Naive thymus-derived CD4-positive, alpha-beta T cell (primary cell): ENCODE data around the gene IKZF1. TPM values are rescaled to one million over a fixed set of nuclear protein-coding genes. Genes with fewer than 3 reads are reported as not detected.

Experiments
- ATAC-seq: fragments of 150-1000 bp; cut with Tn5 transposase; 2 replicates; pipeline ENCODE4 v1.10.0; 2021; ENCODE audit warnings: mild to moderate bottlenecking, moderate library complexity
- CTCF ChIA-PET: fragments of 350-600 bp; sonication (Branson Sonifier 250); formaldehyde crosslinking; loops from one replicate; lab custom pipeline; 2021; ENCODE audit warnings: antibody characterized with exemption; lab: Charles Lee
- POLR2A ChIA-PET: fragments of 350-600 bp; sonication (Branson Sonifier 250); formaldehyde crosslinking; loops from one replicate; lab custom pipeline; 2021; ENCODE audit warnings: antibody characterized with exemption, inconsistent platforms; lab: Charles Lee
- DNase-seq, 9 donors: peaks; one replicate each; pipeline versions ENCODE4 v3.0.0 to v3.0.0-alpha.2; 2020 to 2022; ENCODE audit warnings: mixed read lengths in 1 of 9
- H3K27ac ChIP-seq: one replicate; pipeline ENCODE4 v1.7.0; 2013; ENCODE audit warnings: mild to moderate bottlenecking, low read depth, low read length, moderate library complexity
- H3K27me3 ChIP-seq, 2 donors: one replicate each; pipeline ENCODE4 v1.7.0; 2013; ENCODE audit warnings: low read length in 2 of 2, mild to moderate bottlenecking in 2 of 2, moderate library complexity in 2 of 2; ENCODE audit not compliant: control insufficient read depth in 2 of 2, insufficient read depth in 2 of 2
- H3K36me3 ChIP-seq, 3 experiments: 1 replicate in 2 of 3; 2 replicates in 1 of 3; pipeline ENCODE4 v1.7.0; 2013; ENCODE audit warnings: low read length in 3 of 3, mild to moderate bottlenecking in 3 of 3, moderate library complexity in 1 of 3; ENCODE audit not compliant: insufficient read depth in 3 of 3, control insufficient read depth in 2 of 3
- H3K4me1 ChIP-seq, 2 donors: one replicate each; pipeline ENCODE4 v1.7.0; 2013; ENCODE audit warnings: low read length in 2 of 2, mild to moderate bottlenecking in 2 of 2, moderate library complexity in 1 of 2; ENCODE audit not compliant: control insufficient read depth in 2 of 2, insufficient read depth in 2 of 2
- H3K4me3 ChIP-seq: 2 replicates; pipeline ENCODE4 v1.7.0; 2013; ENCODE audit warnings: mild to moderate bottlenecking, low read length
- H3K9me3 ChIP-seq, 3 experiments: 1 replicate in 2 of 3; 2 replicates in 1 of 3; pipeline ENCODE4 v1.7.0; 2013; ENCODE audit warnings: low read length in 3 of 3; ENCODE audit not compliant: control insufficient read depth in 2 of 3
- H3K27ac Mint-ChIP-seq, 9 donors: one replicate each; pipeline ENCODE4 v1.8.0; 2020 to 2022; ENCODE audit warnings: mixed read lengths in 9 of 9, mild to moderate bottlenecking in 8 of 9, moderate library complexity in 5 of 9, inconsistent platforms in 2 of 9
- H3K27me3 Mint-ChIP-seq, 5 donors: one replicate each; pipeline ENCODE4 v1.8.0; 2021 to 2022; ENCODE audit warnings: mixed read lengths in 5 of 5, mild to moderate bottlenecking in 1 of 5
- H3K36me3 Mint-ChIP-seq, 5 donors: one replicate each; pipeline ENCODE4 v1.8.0; 2020 to 2022; ENCODE audit warnings: mixed read lengths in 5 of 5, mild to moderate bottlenecking in 3 of 5, inconsistent platforms in 1 of 5
- H3K4me1 Mint-ChIP-seq, 7 donors: one replicate each; pipeline ENCODE4 v1.8.0; 2020 to 2022; ENCODE audit warnings: mixed read lengths in 7 of 7, mild to moderate bottlenecking in 3 of 7, inconsistent platforms in 1 of 7
- H3K4me3 Mint-ChIP-seq, 10 donors: one replicate each; pipeline ENCODE4 v1.8.0; 2020 to 2022; ENCODE audit warnings: mild to moderate bottlenecking in 10 of 10, mixed read lengths in 10 of 10, moderate library complexity in 6 of 10, inconsistent platforms in 2 of 10
- H3K9me3 Mint-ChIP-seq, 11 donors: one replicate each; pipeline ENCODE4 v1.8.0; 2020 to 2022; ENCODE audit warnings: mixed read lengths in 11 of 11, mild to moderate bottlenecking in 4 of 11, inconsistent platforms in 1 of 11, moderate library complexity in 1 of 11
- intact Hi-C, 2 donors: fragments of 100-400 bp; cut with micrococcal nuclease; formaldehyde crosslinking; loops; one replicate each; pipeline ENCODE4 v1.15.1; 2023
- polyA plus RNA-seq, 2 donors: library from polyadenylated mRNA; unstranded; fragments of 300-500 nt; fragmentation: Illumina TruSeq; gene quantifications; one replicate each; pipeline ENCODE4 v1.2.3, GENCODE V29; 2021
- total RNA-seq, 6 experiments: library from RNA in 5 of 6; stranded (reverse) in 5 of 6; gene quantifications; 1 replicate in 5 of 6; 2 replicates in 1 of 6; pipeline ENCODE4 v1.2.3 and lab custom pipeline; 2021 to 2026

IKZF1 gene
- total and polyA plus RNA-seq, 7 experiments from 2014 or later, result 258 to 548 (median 434) TPM

DNA sequence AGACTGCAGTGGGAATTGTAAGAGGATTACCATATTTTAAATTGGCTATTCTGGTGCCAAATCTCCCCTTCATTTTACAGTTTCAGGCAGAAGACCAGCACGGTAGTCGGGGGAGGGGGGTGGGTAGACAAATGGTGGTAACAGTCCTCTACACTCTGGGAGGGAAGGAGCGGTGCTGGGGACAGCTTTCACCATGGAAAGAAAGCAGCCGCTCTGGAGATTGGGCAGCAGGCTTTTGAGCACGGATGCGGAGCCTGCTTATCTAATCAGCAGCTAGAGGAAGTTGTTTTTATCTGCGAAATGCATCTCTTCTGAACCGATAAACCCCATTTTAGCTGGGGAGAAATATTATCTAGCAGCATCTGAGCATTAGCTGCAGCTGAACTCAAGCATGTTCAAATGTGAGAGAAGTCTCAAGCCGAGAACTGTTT is 28.7 kb downstream of the IKZF1 start:
- H3K27ac Mint-ChIP-seq, result no peak overlapping the region
- Histone ChIP-seq H3K27ac (peak overlapping the region; percentile 93), H3K36me3 (peaks cover 3 to 5% (median 4%) of the 10 kb centered on the region in 3 experiments), H3K9me3 (no peaks in the 10 kb centered on the region), H3K4me1 (peaks cover 96% of the 10 kb centered on the region in 2 donors), H3K4me3 (peak overlapping the region; percentile 29), H3K27me3 (no peaks in the 10 kb centered on the region)
- peaks cover 10 to 49% (median 36%) of the 10 kb centered on the region in 5 donors for H3K36me3 Mint-ChIP-seq
- DNase-seq (peak in 6 of 9 donors; percentile 68 to 78 (median 74)), ATAC-seq (peak; percentile 49)
- POLR2A ChIA-PET, result interaction anchor here (1.0 to 44.3 kb wide), 6 partner anchors 9 to 128 kb away, joined by 3 to 2368 read pairs (median 10); partner anchors contain the start of gene IKZF1
- peaks cover 0 to 1% (median 0%) of the 10 kb centered on the region in 11 donors for H3K9me3 Mint-ChIP-seq
- intact Hi-C loops, result loop anchor here (1.0 to 2.0 kb wide), 10 partner anchors 9 to 127 kb away; no protein-coding TSS in a partner anchor
- CTCF ChIA-PET, result interaction anchor here (0.6 to 1.5 kb wide), 8 partner anchors 9 to 127 kb away, joined by 3 to 9 read pairs (median 4); no protein-coding TSS in a partner anchor
- H3K4me3 Mint-ChIP-seq, result no peak overlapping the region
- H3K4me1 Mint-ChIP-seq, result peaks cover 0 to 66% (median 39%) of the 10 kb centered on the region in 7 donors
- H3K27me3 Mint-ChIP-seq, result no peaks in the 10 kb centered on the region

DNA sequence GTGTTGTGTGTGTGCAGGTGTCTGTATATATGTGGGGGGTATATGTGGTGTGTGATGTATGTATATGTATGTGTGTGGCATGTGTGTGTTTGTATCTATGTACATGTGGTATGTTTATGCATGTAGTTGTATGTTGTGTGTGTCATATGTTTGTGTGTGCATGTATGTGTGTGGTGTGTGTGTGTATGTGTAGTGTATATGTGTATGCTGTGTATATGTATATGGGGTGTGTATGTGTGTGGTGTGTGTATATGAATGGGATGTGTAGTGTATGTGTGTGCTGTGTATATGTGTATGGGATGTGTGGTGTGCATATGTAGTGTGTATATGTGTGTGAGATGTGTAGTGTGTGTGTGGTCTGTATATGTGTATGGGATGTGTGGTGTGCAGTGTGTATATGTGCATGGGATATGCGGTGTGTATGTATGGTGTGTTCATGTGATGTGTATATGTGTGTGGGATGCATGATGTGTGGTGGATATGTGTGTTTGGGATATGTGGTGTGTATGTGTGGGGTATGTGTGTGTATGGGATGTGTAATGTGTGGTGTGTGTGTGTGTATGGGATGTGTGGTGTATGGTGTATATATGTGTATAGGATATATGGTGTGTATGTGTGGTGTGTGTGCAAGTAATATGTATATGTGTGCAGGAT is 30.0 kb downstream of the IKZF1 start:
- CTCF ChIA-PET, result interaction anchor here (1.4 to 1.5 kb wide), 2 partner anchors 24 to 34 kb away, joined by 3 to 4 read pairs; no protein-coding TSS in a partner anchor
- DNase-seq, result no peak
- no peaks in the 10 kb centered on the region for H3K27me3 Mint-ChIP-seq
- no peak overlapping the region for H3K27ac Mint-ChIP-seq
- Histone ChIP-seq H3K27ac (peak overlapping the region; percentile 93), H3K4me3 (peak overlapping the region; percentile 29), H3K9me3 (no peaks in the 10 kb centered on the region), H3K4me1 (peaks cover 99% of the 10 kb centered on the region in 2 donors), H3K27me3 (no peaks in the 10 kb centered on the region), H3K36me3 (no peaks in the 10 kb centered on the region)
- intact Hi-C loops, result no loop called here
- POLR2A ChIA-PET, result interaction anchor here (1.6 to 44.3 kb wide), 3 partner anchors 22 to 128 kb away, joined by 10 to 2368 read pairs (median 674); partner anchors contain the start of gene IKZF1
- H3K4me3 Mint-ChIP-seq, result no peak overlapping the region
- H3K36me3 Mint-ChIP-seq, result peaks cover 7 to 49% (median 34%) of the 10 kb centered on the region in 5 donors
- ATAC-seq, result no peak
- peaks cover 0 to 1% (median 0%) of the 10 kb centered on the region in 11 donors for H3K9me3 Mint-ChIP-seq
- peaks cover 0 to 71% (median 33%) of the 10 kb centered on the region in 7 donors for H3K4me1 Mint-ChIP-seq

DNA sequence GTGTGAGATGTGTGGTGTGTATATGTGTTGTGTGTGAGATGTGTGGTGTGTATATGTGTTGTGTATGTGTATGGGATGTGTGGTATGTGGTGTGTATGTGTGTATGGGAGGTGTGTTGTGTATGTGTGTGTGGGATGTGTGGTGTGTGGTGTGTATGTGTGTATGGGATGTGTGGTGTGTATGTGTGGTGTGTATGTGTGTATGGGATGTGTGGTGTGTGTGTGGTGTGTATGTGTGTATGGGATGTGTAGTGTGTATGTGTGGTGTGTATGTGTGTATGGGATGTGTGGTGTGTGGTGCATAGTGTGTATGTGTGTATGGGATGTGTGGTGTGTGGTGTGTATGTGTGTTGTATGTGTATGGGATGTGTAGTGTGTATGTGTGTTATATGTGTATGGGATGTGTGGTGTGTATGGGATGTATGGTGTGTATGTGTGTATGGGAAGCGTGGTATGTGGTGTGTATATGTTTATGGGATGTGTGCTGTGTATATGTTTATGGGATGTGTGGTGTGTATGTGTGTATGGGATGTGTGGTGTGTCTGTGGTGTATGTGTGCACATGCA is 30.8 kb downstream of the IKZF1 start:
- ATAC-seq (no peak), DNase-seq (no peak)
- Mint-ChIP-seq H3K9me3 (peaks cover 0 to 3% (median 0%) of the 10 kb centered on the region in 11 donors), H3K4me3 (no peak overlapping the region), H3K36me3 (peaks cover 7 to 47% (median 26%) of the 10 kb centered on the region in 5 donors), H3K27me3 (no peaks in the 10 kb centered on the region), H3K4me1 (peaks cover 0 to 70% (median 24%) of the 10 kb centered on the region in 7 donors), H3K27ac (no peak overlapping the region)
- Histone ChIP-seq H3K4me1 (peaks cover 99% of the 10 kb centered on the region in 2 donors), H3K27me3 (no peaks in the 10 kb centered on the region), H3K36me3 (no peaks in the 10 kb centered on the region), H3K27ac (peak overlapping the region; percentile 93), H3K9me3 (no peaks in the 10 kb centered on the region), H3K4me3 (peak overlapping the region; percentile 29)
- POLR2A ChIA-PET, result interaction anchor here (1.2 to 43.0 kb wide), 4 partner anchors 23 to 129 kb away, joined by 4 to 2368 read pairs (median 667); partner anchors contain the start of gene IKZF1
- intact Hi-C loops, result no loop called here
- CTCF ChIA-PET, result interaction anchor here (0.9 to 1.5 kb wide), 6 partner anchors 14 to 130 kb away, joined by 3 to 7 read pairs (median 4); no protein-coding TSS in a partner anchor

DNA sequence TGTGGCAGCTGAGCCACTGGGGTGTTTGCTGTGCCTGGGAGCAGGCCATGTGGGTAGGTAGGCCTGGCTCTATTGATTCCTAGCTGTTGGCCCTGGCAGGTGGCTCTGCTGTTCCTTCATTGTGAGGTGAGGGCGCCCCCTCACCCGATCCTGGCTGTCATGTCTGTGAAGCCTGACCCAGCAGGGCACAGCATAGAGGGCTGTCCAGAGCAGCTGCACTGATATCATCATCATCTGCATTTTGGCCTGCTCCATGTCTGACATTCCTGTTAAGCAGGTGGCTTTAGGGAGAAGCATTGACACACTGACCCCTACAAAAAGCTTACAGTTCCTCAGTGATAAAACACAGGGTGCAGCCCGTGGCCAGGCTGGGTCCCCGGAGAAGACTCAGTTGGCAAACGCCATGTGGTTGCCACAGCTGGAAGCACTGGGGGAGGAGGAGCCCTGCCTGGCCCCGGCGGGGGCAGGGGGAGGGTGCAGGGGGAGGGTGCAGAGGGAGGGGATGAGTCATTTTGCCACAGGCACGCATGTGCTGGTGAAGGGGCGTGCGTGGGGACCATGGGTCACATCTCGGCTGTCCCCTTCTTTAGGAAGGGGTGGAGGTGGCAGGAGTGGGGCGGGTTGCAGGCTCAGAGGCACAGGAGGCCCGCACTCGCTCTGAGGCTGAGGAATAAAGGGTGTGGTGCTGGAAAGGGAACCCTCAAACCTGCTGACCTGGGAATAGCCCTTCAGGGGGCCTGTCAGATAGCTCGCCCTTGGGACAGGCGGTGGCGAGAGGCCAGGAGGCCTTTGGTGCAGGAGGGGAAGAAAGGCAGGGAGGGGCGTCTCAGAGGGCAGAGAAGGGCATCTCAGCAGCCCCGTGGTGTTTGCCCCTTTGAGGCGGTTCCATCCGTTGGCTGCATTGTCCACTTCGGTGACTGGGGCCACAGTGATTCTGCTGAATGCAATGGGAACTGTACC is 31.6 kb downstream of the IKZF1 start:
- Histone ChIP-seq H3K27ac (peak overlapping the region; percentile 93), H3K27me3 (no peaks in the 10 kb centered on the region), H3K4me1 (peaks cover 99% of the 10 kb centered on the region in 2 donors), H3K36me3 (no peaks in the 10 kb centered on the region), H3K9me3 (no peaks in the 10 kb centered on the region), H3K4me3 (peak overlapping the region; percentile 29)
- ChIA-PET CTCF (interaction anchor here (0.9 to 1.5 kb wide), 7 partner anchors 15 to 131 kb away, joined by 3 to 7 read pairs (median 5); no protein-coding TSS in a partner anchor), POLR2A (interaction anchor here (0.8 to 43.0 kb wide), 6 partner anchors 24 to 188 kb away, joined by 3 to 2368 read pairs (median 23); partner anchors contain the start of gene IKZF1)
- H3K27ac Mint-ChIP-seq, result no peak overlapping the region
- peak; percentile 62 for ATAC-seq
- peaks cover 0 to 68% (median 17%) of the 10 kb centered on the region in 7 donors for H3K4me1 Mint-ChIP-seq
- H3K27me3 Mint-ChIP-seq, result no peaks in the 10 kb centered on the region
- peak in 6 of 9 donors; percentile 54 to 86 (median 60) for DNase-seq
- peaks cover 0 to 3% (median 0%) of the 10 kb centered on the region in 11 donors for H3K9me3 Mint-ChIP-seq
- H3K4me3 Mint-ChIP-seq, result peak overlapping the region in 1 of 10 donors; percentile 90
- peaks cover 7 to 40% (median 18%) of the 10 kb centered on the region in 5 donors for H3K36me3 Mint-ChIP-seq
- intact Hi-C loops, result no loop called here

DNA sequence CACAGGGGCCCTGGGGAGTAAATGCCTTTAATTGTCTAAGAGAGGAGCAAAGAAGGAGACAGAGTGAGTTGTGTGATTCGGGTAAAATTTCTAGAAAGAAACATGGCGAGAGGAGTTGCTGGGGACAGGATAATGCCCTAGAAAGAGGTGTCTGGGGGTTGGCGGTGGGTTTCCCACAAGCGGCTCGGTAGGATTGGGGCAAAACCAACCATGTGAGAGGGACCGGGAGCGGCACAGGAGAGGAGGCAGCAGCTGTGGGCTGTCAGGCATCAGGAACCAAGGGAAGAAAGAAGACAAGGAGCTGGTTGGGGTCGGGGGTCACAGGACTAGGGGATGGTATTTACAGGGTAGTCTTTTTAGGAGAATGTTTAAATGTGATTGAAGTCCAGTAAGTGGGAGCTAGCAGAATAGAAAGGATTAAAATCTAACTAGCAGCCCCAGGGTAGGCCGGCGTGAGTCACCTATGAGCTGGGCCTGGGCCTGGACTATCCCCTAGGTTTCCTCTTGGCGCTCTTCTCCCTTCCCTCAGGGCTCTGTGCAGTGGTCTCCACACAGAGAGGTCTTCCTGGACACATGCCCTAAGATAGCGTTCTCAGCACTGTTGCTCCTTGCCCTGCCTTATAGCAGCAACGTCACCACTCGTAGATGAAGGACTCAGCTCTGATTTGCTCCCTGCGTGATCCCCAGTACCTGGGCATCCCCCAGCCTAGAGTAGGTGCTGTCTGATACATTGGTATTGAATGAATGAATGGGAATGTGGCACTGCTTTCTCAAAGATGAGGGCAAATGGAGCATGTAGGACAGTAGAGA is 32.6 kb downstream of the IKZF1 start:
- intact Hi-C loops, result no loop called here
- H3K27me3 Mint-ChIP-seq, result no peaks in the 10 kb centered on the region
- no peak overlapping the region for H3K27ac Mint-ChIP-seq
- H3K36me3 ChIP-seq, result no peaks in the 10 kb centered on the region
- ATAC-seq (peak; percentile 38), DNase-seq (peak in 2 of 9 donors; percentile 28 to 66)
- peak overlapping the region in 2 of 10 donors; percentile 69 to 90 for H3K4me3 Mint-ChIP-seq
- POLR2A ChIA-PET, result interaction anchor here (0.8 to 43.0 kb wide), 8 partner anchors 25 to 194 kb away, joined by 3 to 2368 read pairs (median 9); partner anchors contain the start of gene IKZF1
- CTCF ChIA-PET, result interaction anchor here (0.7 to 1.6 kb wide), 9 partner anchors 10 to 130 kb away, joined by 3 to 7 read pairs (median 4); no protein-coding TSS in a partner anchor
- peaks cover 0 to 68% (median 16%) of the 10 kb centered on the region in 7 donors for H3K4me1 Mint-ChIP-seq
- H3K4me3 ChIP-seq, result peak overlapping the region; percentile 28
- H3K9me3 Mint-ChIP-seq, result peaks cover 0 to 3% (median 0%) of the 10 kb centered on the region in 11 donors
- H3K4me1 ChIP-seq, result peaks cover 97 to 98% of the 10 kb centered on the region in 2 donors
- no peaks in the 10 kb centered on the region for H3K9me3 ChIP-seq
- peaks cover 6 to 37% (median 12%) of the 10 kb centered on the region in 5 donors for H3K36me3 Mint-ChIP-seq
- no peaks in the 10 kb centered on the region for H3K27me3 ChIP-seq
- peak overlapping the region; percentile 93 for H3K27ac ChIP-seq
